Endothelial cell (in vitro differentiated cells): ENCODE measurements around the gene PPL. TPM values are rescaled to one million over a fixed set of nuclear protein-coding genes. Genes with fewer than 3 reads are reported as not detected.

Source experiments
- DNase-seq: peaks from one replicate; pipeline ENCODE4 v3.0.0; 2021; ENCODE audit warnings: low spot score
- H3K27ac Mint-ChIP-seq: one replicate; pipeline ENCODE4 v1.8.0; 2021; ENCODE audit warnings: mixed read lengths, inconsistent platforms; ENCODE audit not compliant: unreplicated experiment
- H3K27me3 Mint-ChIP-seq: one replicate; pipeline ENCODE4 v1.8.0; 2021; ENCODE audit warnings: mild to moderate bottlenecking, moderate library complexity, mixed read lengths, inconsistent platforms; ENCODE audit not compliant: unreplicated experiment
- H3K36me3 Mint-ChIP-seq: one replicate; pipeline ENCODE4 v1.8.0; 2021; ENCODE audit warnings: mild to moderate bottlenecking, low read depth, mixed read lengths, inconsistent platforms; ENCODE audit not compliant: unreplicated experiment
- H3K4me1 Mint-ChIP-seq: one replicate; pipeline ENCODE4 v1.8.0; 2021; ENCODE audit warnings: mild to moderate bottlenecking, mixed read lengths, inconsistent platforms; ENCODE audit not compliant: unreplicated experiment
- H3K4me3 Mint-ChIP-seq: one replicate; pipeline ENCODE4 v1.8.0; 2021; ENCODE audit warnings: mild to moderate bottlenecking, mixed read lengths, inconsistent platforms; ENCODE audit not compliant: unreplicated experiment
- H3K9me3 Mint-ChIP-seq: one replicate; pipeline ENCODE4 v1.8.0; 2021; ENCODE audit warnings: mixed read lengths, inconsistent platforms; ENCODE audit not compliant: unreplicated experiment
- CTCF ChIP-seq: fragments of 200-600 bp; sonication (generic); IDR thresholded peaks from one replicate; pipeline ENCODE4 v1.5.0; 2021; ENCODE audit warnings: antibody characterized with exemption; ENCODE audit not compliant: unreplicated experiment
- total RNA-seq: library from RNA; stranded (reverse); fragmentation: NEBNext Ultra II Directional; extraction: Animal tissue kit (Norgen Biotek cat#: 25700); gene quantifications from one replicate; pipeline ENCODE4 v1.2.1, GENCODE V29; 2021; ENCODE audit not compliant: unreplicated experiment

PPL gene
- total RNA-seq, 1 donor from 2014 or later, result 1.1 TPM

GRCh38 chr16:4928227-4928626 is 8.7 kb downstream of the PPL start:
- no peak for TF ChIP-seq CTCF
- H3K4me1 Mint-ChIP-seq, result no peaks in the 10 kb centered on the region
- peaks cover 6% of the 10 kb centered on the region for H3K27me3 Mint-ChIP-seq
- H3K36me3 Mint-ChIP-seq, result peaks cover 4% of the 10 kb centered on the region
- H3K27ac Mint-ChIP-seq, result no peak overlapping the region
- H3K4me3 Mint-ChIP-seq, result no peak overlapping the region
- no peak for DNase-seq
- no peaks in the 10 kb centered on the region for H3K9me3 Mint-ChIP-seq

- H3K4me3 Mint-ChIP-seq, result no peak overlapping the region
- H3K36me3 Mint-ChIP-seq, result peaks cover 4% of the 10 kb centered on the region
- H3K27ac Mint-ChIP-seq, result no peak overlapping the region
- peaks cover 6% of the 10 kb centered on the region for H3K27me3 Mint-ChIP-seq
- no peaks in the 10 kb centered on the region for H3K9me3 Mint-ChIP-seq
- no peak for TF ChIP-seq CTCF
- no peaks in the 10 kb centered on the region for H3K4me1 Mint-ChIP-seq
- DNase-seq, result no peak
Observed at GRCh38 chr16:4927661-4928060, 9.3 kb downstream of the PPL start.

- Mint-ChIP-seq H3K9me3 (no peaks in the 10 kb centered on the region), H3K27ac (no peak overlapping the region), H3K27me3 (peaks cover 8% of the 10 kb centered on the region), H3K36me3 (peaks cover 4% of the 10 kb centered on the region), H3K4me3 (no peak overlapping the region), H3K4me1 (no peaks in the 10 kb centered on the region)
- TF ChIP-seq CTCF, result no peak
- DNase-seq, result no peak
Observed at GRCh38 chr16:4926928-4927327, 10.0 kb downstream of the PPL start.

DNA sequence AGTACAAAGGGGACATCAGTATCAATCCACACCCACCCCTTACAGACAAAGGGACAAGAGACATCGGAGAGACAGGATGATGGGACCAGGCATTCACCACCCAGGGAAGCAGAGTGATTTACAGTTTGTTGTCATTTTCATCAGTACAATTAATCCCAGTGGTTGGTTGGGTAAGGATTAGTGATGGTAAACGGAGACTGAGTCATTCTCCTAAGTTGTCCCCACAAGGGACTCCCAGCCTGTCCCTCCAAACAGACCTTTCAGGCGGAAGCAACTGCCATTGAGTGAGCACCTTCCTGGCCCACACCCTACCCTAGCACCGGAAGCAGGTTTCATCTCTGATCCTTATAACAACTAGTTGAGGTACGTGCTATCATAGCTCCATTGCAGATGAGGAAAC is 11.2 kb downstream of the PPL start:
- Mint-ChIP-seq H3K36me3 (peaks cover 4% of the 10 kb centered on the region), H3K9me3 (no peaks in the 10 kb centered on the region), H3K4me3 (no peak overlapping the region), H3K4me1 (no peaks in the 10 kb centered on the region), H3K27ac (no peak overlapping the region), H3K27me3 (peaks cover 8% of the 10 kb centered on the region)
- no peak for DNase-seq
- no peak for TF ChIP-seq CTCF

DNA sequence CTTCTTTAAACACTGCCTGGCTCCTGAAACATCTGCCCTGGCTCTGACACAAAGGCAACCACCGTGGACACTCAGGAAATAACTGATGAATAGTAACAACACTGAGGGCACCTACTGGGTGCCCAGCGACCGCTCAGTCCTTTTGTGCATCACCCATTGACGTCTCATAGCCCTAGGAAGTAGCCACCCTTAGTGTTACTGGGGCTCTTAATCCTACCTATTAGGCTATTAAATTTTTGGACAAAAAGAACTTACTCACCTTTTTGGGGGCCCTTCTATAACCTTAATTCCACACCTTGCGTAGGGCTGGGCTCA is 11.7 kb downstream of the PPL start:
- TF ChIP-seq CTCF, result no peak
- DNase-seq, result no peak
- Mint-ChIP-seq H3K36me3 (peaks cover 4% of the 10 kb centered on the region), H3K27ac (no peak overlapping the region), H3K4me1 (no peaks in the 10 kb centered on the region), H3K27me3 (peaks cover 8% of the 10 kb centered on the region), H3K4me3 (no peak overlapping the region), H3K9me3 (no peaks in the 10 kb centered on the region)
